SHP77 treated with DMSO at 0.1 percent for 48 hours (cell line): Measurements from ENCODE around the gene HSPB9.

Experiments used
- DNase-seq: peaks from one replicate; lab custom pipeline; 2025; lab: John Stamatoyannopoulos, UW

The HSPB9 gene

GRCh38 chr17:42101513-42102292, 20.9 kb upstream of the HSPB9 start:
- peak; percentile 30 for DNase-seq

DNA sequence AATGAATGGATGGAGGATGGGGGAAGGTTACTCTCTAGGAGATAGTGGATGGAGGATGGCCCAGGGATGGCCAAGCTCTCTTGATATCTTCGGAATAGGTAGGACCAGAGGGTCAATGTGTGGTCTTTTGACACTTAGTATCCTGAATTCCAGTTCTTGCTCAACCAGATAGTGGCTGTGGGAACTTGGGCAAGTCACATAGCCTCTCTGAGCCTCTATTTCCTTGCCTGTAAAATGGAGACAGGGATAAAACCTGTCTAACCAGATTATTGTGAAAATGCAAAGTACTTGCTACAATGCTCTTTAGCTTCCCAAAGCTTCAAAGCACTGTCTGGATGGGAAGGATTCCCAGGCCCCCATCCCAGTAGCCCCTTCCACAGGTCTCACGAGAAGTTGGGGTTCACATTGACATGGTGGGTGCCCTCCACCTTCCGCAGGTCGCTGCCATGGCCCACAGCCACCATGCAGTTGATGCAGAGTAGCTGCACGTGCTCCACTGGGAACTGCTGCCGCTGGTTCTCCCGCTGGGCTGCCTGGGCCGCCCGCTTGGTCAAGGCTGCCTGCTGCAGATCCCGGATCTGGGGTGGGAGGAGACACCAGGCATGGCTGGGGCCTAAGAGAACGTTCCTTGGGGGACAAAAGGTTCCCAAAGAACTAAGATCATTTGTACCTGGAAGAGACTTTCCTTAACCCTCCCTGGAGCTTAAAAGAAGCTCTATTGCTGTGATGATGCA, 19.2 kb upstream of the HSPB9 start:
- DNase-seq = no peak

DNA sequence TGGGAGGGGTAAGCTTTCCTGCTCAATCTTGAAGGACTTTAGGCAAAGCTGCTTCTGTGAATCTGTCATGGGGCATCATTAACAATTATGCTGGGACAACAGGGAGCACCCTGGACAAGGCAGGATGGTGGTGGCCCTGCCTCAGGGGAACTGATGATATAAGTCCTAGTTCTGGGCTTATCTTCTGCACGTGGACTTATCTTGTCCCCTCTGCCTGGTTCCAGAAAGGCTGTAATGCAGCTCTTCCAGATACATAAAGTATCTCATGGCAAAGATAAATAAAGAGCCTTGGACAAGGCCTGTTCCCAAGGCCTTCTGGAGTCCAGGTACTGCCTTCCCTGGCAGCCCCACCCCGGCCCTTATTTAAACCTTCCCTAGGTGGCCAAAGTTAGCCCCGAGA, 18.3 kb upstream of the HSPB9 start:
- DNase-seq = no peak

DNA sequence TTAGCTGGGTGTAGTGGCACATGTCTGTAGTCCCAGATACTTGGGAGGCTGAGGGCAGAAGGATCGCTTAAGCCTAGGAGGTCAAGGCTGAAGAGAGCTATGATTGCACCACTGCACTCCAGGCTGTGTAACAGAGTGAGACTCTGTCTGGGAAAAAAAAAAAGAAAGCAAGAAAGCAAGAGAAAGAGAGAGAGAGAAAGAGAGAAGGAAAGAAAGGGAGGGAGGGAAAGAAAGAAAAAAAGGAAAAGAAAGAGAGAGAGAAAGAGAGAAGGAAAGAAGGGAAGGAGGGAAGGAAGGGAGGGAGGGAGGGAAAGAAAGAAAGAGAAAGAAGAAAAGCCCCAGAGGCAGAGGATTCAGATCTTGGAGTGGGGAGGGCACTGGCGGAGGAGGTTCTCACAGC, 16.6 kb upstream of the HSPB9 start:
- no peak for DNase-seq

DNA sequence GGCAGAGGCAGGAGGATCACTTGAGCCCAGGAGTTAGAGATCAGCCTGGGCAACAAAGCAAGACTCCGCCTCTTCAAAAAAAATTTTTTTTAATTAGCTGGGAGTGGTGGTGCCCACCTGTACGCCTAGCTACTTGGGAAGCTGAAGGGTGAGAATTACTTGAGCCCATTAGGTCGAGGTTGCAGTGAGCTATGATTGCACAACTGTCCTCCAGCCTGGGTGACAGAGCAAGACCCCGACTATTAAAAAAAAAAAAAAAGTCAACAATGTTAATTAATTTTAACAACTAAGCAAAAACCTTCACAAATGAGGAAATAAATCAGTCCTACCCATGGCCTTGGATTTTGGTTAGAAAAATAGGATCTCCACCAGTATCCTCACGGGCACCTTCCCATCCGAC, 15.5 kb upstream of the HSPB9 start:
- no peak for DNase-seq

- peak; percentile 78 for DNase-seq
Measured at GRCh38 chr17:42107597-42108576, 14.7 kb upstream of the HSPB9 start.

DNA sequence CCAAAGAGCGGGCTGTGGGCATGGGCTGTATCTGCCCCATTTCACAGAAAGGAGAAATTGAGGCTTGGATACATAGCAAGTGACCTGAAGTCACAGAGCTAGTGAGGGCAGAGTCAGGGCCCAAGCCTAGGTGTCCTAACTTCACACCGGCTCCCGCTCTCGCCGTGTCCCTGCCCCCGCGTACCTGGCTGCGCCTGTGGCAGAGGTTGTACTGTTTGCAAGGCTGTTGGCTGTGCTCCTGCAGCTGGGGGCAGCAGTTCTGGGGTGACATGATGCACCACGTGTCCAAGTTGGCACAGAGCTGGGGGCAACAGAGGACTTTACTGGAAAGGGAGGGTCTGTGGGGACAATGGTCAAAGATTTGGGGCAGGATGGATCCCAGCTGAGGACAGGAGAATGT, 13.5 kb upstream of the HSPB9 start:
- no peak for DNase-seq

GRCh38 chr17:42110301-42111264, 12.0 kb upstream of the HSPB9 start:
- DNase-seq = no peak

DNA sequence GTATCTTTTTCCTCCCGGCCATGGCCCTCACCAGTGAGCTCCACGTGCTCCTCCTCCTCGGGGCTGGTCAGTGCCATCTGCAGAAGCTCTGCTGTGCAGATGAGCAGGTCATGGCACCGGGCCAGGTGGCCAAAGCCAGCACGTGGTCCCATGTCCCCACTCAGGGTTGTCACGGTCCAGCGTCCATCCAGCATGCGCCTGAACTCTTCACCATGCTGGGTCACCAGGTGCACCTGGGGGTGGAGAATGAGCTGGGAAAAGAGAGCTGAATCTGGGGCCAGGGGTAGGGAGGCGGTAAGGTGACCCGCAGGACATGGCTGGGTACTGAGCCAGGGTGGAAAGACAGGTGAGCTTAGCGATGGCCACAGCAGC, 11.4 kb upstream of the HSPB9 start:
- no peak for DNase-seq

- DNase-seq = no peak
Measured at GRCh38 chr17:42111871-42112551, 10.6 kb upstream of the HSPB9 start.

DNA sequence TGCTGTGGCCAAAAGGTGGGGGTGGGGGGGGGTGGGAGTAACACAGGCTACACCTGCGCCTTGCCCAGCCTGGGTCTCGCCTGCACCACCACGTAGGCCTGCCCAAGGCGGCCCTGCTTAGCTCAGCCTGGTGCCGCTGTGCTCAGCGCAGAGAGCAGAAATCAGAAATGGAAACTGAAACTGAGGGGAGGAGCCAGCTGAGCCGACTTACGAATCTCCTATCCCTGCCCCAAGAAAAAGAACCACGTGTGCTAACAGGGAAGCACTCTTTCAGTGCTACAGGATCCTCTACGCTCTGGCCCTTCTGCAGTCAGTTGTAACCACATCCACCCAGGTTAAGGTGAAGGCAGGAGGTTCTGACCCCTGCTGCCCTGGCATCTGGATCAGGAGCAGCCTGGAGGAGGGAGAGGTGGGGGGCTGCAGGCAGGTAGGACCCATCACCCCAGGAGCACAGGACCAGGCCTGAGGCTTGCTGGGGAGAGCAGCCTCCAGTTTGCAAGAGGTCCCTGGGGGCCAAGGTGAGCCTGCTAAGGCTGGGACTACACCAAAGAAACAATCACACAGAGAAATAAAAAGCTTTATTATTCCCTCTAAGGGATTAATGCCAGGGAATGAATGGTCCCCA, 9.9 kb upstream of the HSPB9 start, which contains the start of gene DHX58:
DHX58 (minus strand) TSS at position 163 of the 625 bp plus-strand sequence. CDS start 822 bp downstream, outside the sequence.
- DNase-seq = no peak

GRCh38 chr17:42113293-42114069, 9.1 kb upstream of the HSPB9 start:
- DNase-seq = no peak

DNA sequence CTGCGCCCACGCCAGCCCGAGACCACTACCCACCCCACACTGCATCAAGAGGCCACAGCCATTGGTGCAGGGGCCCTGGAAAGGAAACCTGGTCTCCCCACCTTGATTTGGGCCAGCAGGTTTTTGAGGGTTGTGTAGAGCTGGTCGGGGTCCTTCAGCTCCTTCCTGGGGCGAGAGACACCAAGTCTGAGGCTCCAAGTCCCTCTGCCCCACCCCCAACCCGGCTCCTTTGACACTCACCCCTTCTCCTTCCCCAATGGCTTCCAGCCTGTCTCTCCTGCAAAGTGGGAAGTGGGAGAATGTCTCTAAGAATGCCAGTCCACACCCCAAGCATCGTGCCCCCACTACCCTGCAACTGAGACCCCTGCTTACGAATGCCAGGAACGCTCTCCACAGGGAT, 8.5 kb upstream of the HSPB9 start:
- DNase-seq = no peak

DNA sequence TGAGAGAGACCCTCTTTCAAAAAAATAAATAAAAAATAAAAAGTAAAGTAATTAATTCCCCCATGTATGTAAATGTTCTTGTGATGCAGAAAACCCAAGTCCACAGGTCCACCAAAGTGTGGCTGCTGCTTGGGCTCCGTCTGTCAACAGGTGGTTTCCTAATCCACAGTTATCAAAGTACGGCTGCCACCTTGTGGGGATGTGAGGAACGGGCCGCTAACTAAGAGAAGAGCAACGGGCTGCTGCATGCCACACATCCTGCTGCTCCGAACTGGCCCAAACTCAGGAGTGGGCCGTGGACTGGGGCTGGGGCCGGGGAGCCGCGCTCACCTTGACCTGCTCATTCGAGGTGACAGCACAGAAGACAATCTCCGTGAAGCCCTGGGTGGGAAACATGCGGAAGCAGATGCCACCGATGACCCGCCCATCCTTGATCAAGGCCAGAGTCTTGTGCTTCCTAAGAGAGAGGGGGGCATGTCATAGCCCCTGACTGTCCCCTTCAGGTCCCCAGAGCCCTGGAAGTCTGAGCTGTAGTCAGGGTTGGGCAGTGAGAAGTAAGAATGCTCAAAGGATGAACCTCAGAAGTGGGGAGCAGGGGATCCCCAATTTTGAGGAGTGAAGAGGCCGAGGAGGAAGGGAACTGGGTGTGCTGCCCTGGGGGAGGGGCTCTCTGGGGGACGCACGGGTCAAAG, 5.8 kb upstream of the HSPB9 start:
- no peak for DNase-seq

DNA sequence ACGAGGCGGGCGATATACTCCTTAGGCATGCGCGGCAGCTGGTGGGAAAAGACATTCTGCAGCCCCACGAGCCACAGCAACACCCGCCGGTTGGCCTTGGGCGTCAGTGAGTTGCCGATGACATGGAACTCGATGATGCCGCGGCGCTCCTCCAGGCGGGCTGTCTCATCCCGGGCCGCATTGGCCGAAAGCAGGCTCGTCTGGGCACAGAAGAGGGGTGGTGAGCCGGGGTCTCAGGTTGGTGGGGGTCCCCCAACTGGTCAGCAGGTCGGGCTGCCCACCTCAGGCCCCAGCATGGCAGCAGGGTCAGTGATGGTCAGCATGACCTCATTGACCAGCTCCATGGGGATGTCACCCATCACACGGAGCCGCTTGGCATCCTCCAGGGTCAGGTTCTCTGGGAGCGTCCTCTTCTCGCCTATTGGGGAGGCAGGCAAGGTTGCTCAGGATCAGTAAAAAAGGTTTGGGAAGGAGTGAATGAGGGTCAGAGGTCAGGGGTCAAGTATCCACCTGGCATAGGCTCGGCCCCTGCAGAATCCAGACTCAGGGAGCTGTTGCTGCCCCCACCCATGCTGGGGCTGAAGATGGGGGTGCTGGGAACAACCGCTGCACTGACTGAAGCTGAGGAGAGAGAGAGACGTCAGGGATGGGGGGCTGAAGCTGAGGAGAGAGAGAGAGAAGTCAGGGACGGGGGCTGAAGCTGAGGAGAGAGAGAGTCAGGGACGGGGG, 5.0 kb upstream of the HSPB9 start:
- DNase-seq = no peak

DNA sequence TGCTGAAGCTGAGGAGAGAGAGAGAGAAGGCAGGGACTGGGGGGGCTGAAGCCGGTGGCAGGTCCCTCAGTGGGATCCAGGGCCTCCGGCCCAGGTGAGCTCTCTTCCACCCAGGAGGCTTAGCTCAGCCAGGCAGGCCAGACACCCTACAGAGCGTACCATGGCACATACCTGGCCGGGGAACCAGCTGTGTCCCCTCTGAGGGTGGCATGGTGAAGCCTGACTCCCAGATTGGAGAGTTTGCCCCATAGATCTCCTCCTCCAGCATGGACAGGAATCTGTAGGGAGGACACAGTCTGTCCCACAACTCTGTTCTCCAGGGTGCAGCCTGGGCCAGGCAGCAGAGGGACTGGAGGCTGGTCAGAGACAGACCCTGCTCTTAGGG, 4.5 kb upstream of the HSPB9 start:
- DNase-seq = no peak

DNA sequence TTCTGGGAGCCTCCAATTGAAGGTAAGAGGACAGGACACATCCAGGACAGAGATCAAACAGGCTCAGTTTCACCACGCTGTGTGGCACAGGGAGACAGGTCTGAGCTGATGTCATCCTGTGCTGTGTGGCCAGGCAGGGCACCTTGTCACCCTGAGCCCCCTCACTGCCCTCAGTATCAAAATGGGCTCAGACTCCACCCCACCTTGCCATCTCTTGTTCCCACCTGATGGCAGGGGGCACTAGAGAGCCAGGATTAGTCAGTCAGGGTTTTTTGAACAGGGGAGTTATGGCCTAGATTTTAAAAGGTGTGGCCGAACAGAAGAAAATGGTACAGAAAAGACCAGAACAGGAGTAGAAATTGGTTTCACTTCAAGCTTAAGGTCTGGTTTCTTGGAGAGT, 4.1 kb upstream of the HSPB9 start:
- DNase-seq = no peak

GRCh38 chr17:42119301-42119700, 3.3 kb upstream of the HSPB9 start:
- DNase-seq = no peak
